Bone marrow (tissue), 2 donors: ENCODE measurements around the gene MAP1LC3B2.

ENCODE experiments used
- DNase-seq, 2 donors: peaks; one replicate each; lab custom pipeline; 2025; lab: John Stamatoyannopoulos, UW

MAP1LC3B2 gene

GRCh38 chr12:116615141-116615861 lies 56.1 kb downstream of the MAP1LC3B2 start:
- DNase-seq = no peak

DNA sequence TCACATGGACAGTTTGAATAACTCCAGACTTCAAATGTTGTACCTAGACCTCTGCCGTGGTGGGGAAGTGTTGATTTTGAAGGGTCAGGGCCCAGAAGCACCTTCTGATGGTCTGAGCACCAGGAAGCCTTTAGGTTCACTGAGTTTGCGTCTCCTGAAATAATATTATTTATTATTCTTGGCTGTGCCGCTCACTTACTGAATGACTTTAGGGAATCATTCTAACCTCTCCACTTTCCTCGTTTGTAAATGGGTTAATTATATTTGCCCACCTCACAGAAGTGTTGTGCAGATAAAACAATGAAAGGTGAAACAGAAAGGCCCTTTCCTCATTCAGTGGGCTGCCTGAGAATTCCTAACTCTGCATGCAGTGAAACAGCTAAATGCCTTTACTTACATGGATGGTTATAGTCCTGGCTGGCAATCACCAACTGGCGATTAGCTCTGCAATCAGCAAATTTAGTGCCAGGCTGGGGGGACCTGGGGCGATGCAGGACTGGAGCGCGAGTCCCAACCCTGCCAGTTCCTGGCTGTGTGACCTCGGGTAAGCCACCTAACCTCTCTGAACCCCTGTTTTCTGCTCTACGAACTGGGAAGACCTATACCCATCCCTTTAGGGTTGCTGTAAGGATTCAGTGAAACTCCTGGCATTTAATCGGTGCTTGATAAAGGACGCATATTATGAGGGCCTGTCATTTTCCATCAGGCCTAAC lies 57.5 kb downstream of the MAP1LC3B2 start:
- no peak for DNase-seq

DNA sequence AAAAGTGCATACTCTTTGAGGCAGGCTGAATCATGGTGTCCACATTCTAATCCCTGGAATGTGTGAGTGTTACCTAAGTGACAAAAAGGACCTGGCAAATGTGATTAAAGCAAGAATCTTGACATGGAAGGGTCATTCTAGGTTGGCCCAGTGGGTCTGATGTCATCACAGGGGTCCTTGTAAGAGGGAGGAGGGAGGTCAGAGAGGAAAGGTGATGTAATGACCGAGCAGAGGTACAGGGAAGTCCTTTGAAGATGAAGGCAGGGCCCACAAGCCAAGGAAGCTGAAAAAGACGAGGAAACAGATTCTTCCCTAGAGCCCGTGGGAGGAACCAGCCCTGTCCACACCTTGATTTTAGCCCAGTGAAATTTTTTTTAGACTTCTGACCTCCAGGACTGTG lies 60.1 kb downstream of the MAP1LC3B2 start:
- no peak for DNase-seq

- DNase-seq = no peak
Measured at GRCh38 chr12:116620124-116620491, 60.9 kb downstream of the MAP1LC3B2 start.

DNA sequence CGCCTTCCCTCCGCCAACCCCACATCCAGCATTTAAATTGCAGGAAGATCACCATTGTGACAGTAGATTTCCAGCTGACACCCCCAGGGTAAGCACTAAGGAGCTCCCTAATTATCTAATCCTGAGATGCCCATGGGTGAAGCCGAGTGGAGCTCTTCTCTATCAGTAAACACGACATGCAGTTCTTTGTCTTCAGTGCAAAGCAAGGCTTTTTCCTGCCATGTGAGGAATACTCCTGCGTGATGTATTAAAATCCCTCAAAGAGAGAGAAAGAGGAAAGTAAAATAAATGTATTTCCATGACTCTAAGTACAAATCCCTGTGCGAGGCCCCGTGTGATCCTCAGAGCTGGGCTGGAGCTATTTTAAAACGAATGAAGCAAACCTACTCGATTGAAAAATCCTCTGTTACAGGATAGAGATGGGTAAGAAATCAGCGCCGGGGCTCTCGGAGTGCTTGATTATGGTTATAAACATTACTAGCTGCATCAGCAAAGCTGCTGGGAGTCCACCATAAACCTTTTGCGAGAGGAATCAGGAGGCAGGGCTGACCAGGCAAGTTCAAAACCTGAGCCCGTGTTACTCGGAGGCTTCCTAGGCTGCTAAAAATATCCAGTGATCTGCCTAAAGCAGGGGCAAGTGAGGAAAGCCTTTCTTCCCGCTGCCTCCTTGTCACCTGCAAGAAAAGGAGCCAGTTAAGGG lies 61.5 kb downstream of the MAP1LC3B2 start:
- DNase-seq = no peak

DNA sequence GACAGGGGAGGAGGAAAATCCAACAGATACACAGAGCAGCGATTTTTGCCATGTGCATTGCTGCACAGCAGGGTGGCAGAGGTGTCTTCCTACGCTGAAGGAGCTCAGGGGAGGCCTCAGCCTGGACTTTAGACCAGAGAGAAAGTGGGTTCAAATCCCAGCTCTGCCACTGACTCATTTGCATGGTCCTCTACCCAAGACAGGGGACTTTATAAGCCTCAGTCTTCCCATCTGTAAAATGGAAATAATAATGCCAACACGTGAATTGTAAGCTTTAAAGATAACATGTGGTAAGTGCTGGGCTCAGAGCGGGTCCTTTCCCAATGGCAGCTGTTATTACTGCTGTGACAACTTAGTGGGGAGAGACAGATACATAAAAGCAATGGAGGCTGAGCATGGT lies 62.0 kb downstream of the MAP1LC3B2 start:
- no peak for DNase-seq

DNA sequence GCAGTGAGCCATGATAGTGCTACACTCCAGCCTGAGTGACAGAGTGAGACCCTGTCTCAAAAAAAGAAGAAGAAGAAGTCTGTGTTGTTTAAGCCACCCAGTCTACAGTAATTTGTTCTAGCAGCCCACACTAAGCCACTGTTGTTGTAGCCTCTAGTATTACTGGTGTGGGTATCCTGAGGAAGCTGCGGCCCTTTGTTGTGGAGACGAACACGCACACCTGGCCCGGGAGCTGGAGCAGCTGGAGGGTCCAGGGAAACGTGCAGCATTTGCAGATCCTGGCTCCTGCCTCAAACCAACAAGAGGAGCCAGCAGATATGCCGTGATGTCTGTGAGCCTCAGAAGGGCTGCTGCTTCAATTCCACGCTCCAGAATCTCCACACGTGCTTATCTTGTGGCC lies 65.3 kb downstream of the MAP1LC3B2 start:
- DNase-seq = no peak

DNA sequence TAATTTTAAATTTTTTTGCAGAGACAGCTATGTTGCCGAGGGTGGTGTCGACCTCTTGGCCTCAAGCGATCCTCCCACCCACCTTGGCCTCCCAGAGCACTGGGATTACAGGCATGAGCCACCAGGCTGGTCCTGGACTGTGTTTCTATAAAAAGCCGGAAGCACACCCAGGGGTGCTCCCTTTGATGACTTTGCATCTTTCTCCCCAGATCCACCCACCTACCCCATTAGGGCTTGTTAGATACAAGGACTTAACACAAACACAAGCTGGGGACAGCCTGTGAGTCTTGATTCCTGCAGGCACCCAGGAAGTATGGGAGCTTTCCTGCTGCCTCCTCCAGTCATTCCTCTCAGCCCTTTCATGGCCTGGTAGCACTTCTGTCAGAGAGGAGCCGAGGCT lies 67.0 kb downstream of the MAP1LC3B2 start:
- no peak for DNase-seq
